GM06990 (cell line): ENCODE results near the gene STRIP2.

Experiments used
- DNase-seq: peaks from one replicate; pipeline ENCODE4 v3.0.0-alpha.2; 2011; ENCODE audit not compliant: insufficient read length; ENCODE audit errors: extremely low read depth
- H3K27me3 ChIP-seq: replicated peaks from 2 replicates; pipeline ENCODE4 v1.6.0; 2011; ENCODE audit warnings: low read length; ENCODE audit not compliant: control insufficient read depth, insufficient read depth
- H3K36me3 ChIP-seq: 2 replicates; pipeline ENCODE4 v1.5.1; 2011; ENCODE audit warnings: low read length; ENCODE audit not compliant: control insufficient read depth, insufficient read depth
- H3K4me3 ChIP-seq: replicated peaks from 2 replicates; pipeline ENCODE4 v1.5.1; 2011; ENCODE audit warnings: low read depth, mild to moderate bottlenecking, control low read depth, low read length
- CTCF ChIP-seq: IDR thresholded peaks from 2 replicates; pipeline ENCODE4 v1.5.1; 2011; ENCODE audit warnings: low read length, control low read depth, mild to moderate bottlenecking, inconsistent platforms; ENCODE audit not compliant: insufficient read depth, poor library complexity, severe bottlenecking

STRIP2 gene

GRCh38 chr7:129426482-129426881, 7.8 kb upstream of the STRIP2 start:
- DNase-seq: no peak

DNA sequence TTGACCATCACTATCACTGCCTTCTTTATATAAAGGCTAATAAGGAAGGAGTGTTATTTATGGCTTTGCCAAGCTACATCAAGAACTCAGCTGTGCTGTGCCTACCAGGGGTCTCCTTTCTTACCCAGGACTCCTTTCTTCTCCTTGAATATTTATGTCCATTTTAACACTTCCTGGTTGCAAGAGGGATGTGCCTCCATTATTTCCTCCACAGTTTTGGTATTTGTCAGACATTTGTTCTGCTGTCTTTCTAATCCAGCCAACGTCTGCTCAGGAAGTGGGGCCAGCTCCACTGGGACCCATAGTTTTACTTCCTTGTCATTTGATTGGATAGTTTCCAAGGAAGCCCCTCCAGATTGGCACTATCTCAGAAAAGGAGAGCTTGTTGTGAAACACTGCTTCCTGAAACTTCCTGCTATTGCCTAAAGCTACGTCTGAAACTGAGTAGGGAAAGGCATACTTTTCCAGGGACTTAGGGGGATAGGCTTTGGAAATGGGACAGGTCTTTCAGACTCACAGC, 6.6 kb upstream of the STRIP2 start:
- TF ChIP-seq CTCF: no peak
- no peak for DNase-seq

More at GRCh38 chr7:129426482-129426881, 7.8 kb upstream of the STRIP2 start:
- Histone ChIP-seq H3K36me3 (no peaks in the 10 kb centered on the region; the same call in 1 of the 2 replicates), H3K27me3 (no peaks in the 10 kb centered on the region), H3K4me3 (no peak overlapping the region)
- TF ChIP-seq CTCF: no peak

DNA sequence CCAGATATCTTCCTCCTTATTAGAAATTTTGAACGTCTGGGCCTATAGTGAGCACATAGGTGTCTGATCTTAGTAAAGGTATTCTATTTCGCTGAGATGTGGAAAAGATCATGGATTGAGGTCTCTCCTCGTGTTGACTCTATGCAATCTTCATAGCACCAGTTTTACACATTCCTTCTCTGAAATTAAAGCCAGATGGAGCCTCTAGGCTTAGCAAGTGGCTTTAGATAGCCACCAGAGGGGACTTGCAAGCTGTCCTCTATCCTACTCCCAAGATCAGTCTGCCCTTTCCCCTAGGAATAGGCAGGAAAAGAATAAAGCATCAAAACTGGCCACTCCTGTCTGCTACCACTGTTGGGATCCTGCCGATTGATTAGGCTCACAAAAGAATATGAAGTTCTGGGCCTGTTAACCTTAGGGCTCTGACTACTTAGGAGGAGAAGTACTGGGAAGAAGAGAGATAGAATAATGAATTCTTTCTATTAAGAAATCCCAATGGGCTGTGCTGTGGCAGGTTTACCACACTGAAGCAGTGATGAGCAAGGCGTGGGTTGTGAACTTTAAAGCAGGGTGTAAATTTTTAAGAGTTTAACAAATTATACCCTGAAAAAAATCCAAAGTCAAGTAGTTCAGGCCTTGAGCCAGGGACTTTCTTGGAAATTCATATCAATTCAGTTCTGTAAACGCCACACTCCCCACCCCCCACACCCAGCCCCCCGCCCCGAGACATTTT, 2.2 kb upstream of the STRIP2 start:
- Histone ChIP-seq H3K36me3 (no peaks in the 10 kb centered on the region), H3K4me3 (no peak overlapping the region), H3K27me3 (no peaks in the 10 kb centered on the region)
- TF ChIP-seq CTCF: no peak
- no peak for DNase-seq

More for the DNA sequence above, 6.6 kb upstream of the STRIP2 start:
- Histone ChIP-seq H3K27me3 (no peaks in the 10 kb centered on the region), H3K4me3 (no peak overlapping the region), H3K36me3 (no peaks in the 10 kb centered on the region; the same call in 1 of the 2 replicates)

GRCh38 chr7:129434675-129435318, 565 bp downstream of the STRIP2 start:
- peak; percentile 26 for DNase-seq
- peak overlapping the region; percentile 71 for H3K4me3 ChIP-seq
- H3K27me3 ChIP-seq: no peaks in the 10 kb centered on the region
- no peaks in the 10 kb centered on the region for H3K36me3 ChIP-seq
- TF ChIP-seq CTCF: no peak

DNA sequence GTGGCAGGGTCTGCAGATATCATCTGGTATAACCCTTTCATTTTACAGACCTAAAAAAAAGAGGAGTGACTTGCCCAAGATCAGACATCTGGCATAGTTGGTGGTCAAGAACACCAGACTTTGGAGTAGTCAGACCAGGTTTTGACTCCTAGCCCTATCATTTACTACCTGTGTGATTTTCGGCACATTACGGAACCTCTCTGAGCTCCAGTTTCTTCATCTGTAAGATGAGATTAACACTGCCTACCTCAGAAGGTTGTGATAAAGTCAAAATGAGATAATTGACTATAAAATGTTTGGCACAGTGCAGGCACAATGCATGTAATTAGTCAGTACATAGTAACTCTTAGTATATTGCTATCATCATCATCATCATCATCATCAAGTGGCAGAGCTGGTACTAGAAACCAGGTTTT, 1.2 kb downstream of the STRIP2 start:
- DNase-seq: no peak
- Histone ChIP-seq H3K36me3 (no peaks in the 10 kb centered on the region), H3K27me3 (no peaks in the 10 kb centered on the region), H3K4me3 (peak overlapping the region; percentile 71)
- TF ChIP-seq CTCF: no peak
